ENCODE measurements around the gene CALM3.
"Not testable (repeated sequence)": the region's sequence is repeated elsewhere in the genome, so short reads cannot be mapped to it uniquely, and the experiment has no call there.

CALM3 gene

GRCh38 chr19:46601318-46602224 is at the start of gene CALM3:
Gene CALM3, plus strand, starts transcription at chr19:46601330. Its CDS starts 105 bp downstream, at chr19:46601435.
- DNase-seq = no peak

- DNase-seq = no peak
These were observed 48.2 kb upstream of the CALM3 start for GRCh38 chr19:46552891-46553290.

- no peak for DNase-seq
These were observed 47.0 kb upstream of the CALM3 start for GRCh38 chr19:46554161-46554560.

GRCh38 chr19:46555628-46556280 is 45.4 kb upstream of the CALM3 start:
- DNase-seq = no peak

GRCh38 chr19:46556471-46556870 is 44.7 kb upstream of the CALM3 start:
- not testable (repeated sequence) for DNase-seq

GRCh38 chr19:46559203-46559602 is 41.9 kb upstream of the CALM3 start:
- DNase-seq = no peak

- DNase-seq = not testable (repeated sequence)
These were observed 41.5 kb upstream of the CALM3 start for GRCh38 chr19:46559675-46560074.

- no peak for DNase-seq
These were observed 36.4 kb upstream of the CALM3 start for GRCh38 chr19:46564701-46565100.

GRCh38 chr19:46571495-46571894 is 29.6 kb upstream of the CALM3 start:
- DNase-seq = no peak

- no peak for DNase-seq
These were observed 27.2 kb upstream of the CALM3 start for GRCh38 chr19:46573679-46574498.

GRCh38 chr19:46574533-46574932 is 26.6 kb upstream of the CALM3 start:
- DNase-seq = no peak

GRCh38 chr19:46578450-46578849 is 22.7 kb upstream of the CALM3 start:
- no peak for DNase-seq

- DNase-seq = no peak
These were observed 21.7 kb upstream of the CALM3 start for GRCh38 chr19:46579361-46579879.

- no peak for DNase-seq
These were observed 20.9 kb upstream of the CALM3 start for GRCh38 chr19:46580247-46580646.

GRCh38 chr19:46585539-46585938 is 15.6 kb upstream of the CALM3 start:
- DNase-seq = no peak

GRCh38 chr19:46586294-46586693 is 14.8 kb upstream of the CALM3 start:
- no peak for DNase-seq

GRCh38 chr19:46587861-46588260 is 13.3 kb upstream of the CALM3 start:
- no peak for DNase-seq

- DNase-seq = no peak
These were observed 9.9 kb upstream of the CALM3 start for GRCh38 chr19:46591254-46591653.

GRCh38 chr19:46591870-46592269 is 9.3 kb upstream of the CALM3 start:
- DNase-seq = no peak

GRCh38 chr19:46596008-46596407 is 5.1 kb upstream of the CALM3 start:
- DNase-seq = no peak

GRCh38 chr19:46598372-46598917 is 2.7 kb upstream of the CALM3 start:
- no peak for DNase-seq

GRCh38 chr19:46599716-46600373 is 1.3 kb upstream of the CALM3 start:
- no peak for DNase-seq
